Ishikawa (cell line): ENCODE measurements around the gene PARD3B.

ENCODE experiments used
- FOXM1 ChIP-seq: IDR thresholded peaks from 2 replicates; pipeline ENCODE4 v1.6.1; 2012; ENCODE audit warnings: low read depth, borderline replicate concordance
- RAD21 ChIP-seq: IDR thresholded peaks from 2 replicates; pipeline ENCODE4 v1.6.1; 2012; ENCODE audit warnings: low read depth
- TEAD4 ChIP-seq: IDR thresholded peaks from 2 replicates; pipeline ENCODE4 v1.6.1; 2012
- YY1 ChIP-seq: IDR thresholded peaks from 2 replicates; pipeline ENCODE4 v1.6.1; 2012; ENCODE audit warnings: low read depth

GRCh38 chr2:205585449-205586383 lies 1040.4 kb downstream of the PARD3B start:
- TF ChIP-seq FOXM1 (no peak), RAD21 (no peak), YY1 (no peak), TEAD4 (no peak)
